Left ventricle myocardium inferior (tissue), 1 donor: ENCODE measurements around the gene ETV7. TPM values are rescaled to one million over a fixed set of nuclear protein-coding genes. Genes with fewer than 3 reads are reported as not detected.

ENCODE experiments used
- DNase-seq: peaks from one replicate; pipeline ENCODE4 v3.0.0-alpha.2; 2020
- H3K27ac ChIP-seq: fragments of 200-600 bp; replicated peaks from 2 replicates; pipeline ENCODE4 v1.8.0; 2021
- H3K27me3 ChIP-seq: fragments of 200-600 bp; 2 replicates; pipeline ENCODE4 v1.8.0; 2021; ENCODE audit warnings: low read depth
- H3K36me3 ChIP-seq: fragments of 200-600 bp; 2 replicates; pipeline ENCODE4 v1.8.0; 2021
- H3K4me1 ChIP-seq: fragments of 200-600 bp; 2 replicates; pipeline ENCODE4 v1.8.0; 2021
- H3K4me3 ChIP-seq: fragments of 200-600 bp; 2 replicates; pipeline ENCODE4 v1.8.0; 2021; ENCODE audit warnings: mild to moderate bottlenecking, moderate library complexity
- H3K9me3 ChIP-seq: fragments of 200-600 bp; replicated peaks from 2 replicates; pipeline ENCODE4 v1.8.0; 2021
- intact Hi-C: fragments of 100-400 bp; cut with micrococcal nuclease; formaldehyde crosslinking; loops from one replicate; pipeline ENCODE4 v1.11.0; 2022
- total RNA-seq: library from RNA; stranded (reverse); fragmentation: NEBNext Ultra II Directional; extraction: Animal tissue kit (Norgen Biotek cat#: 25700); gene quantifications from one replicate; pipeline ENCODE4 v1.2.1, GENCODE V29; 2021
- TF ChIP-seq, protein P1 (sequence below): fragments of 200-600 bp; IDR thresholded peaks from 2 replicates; pipeline ENCODE4 v1.8.0; 2021; ENCODE audit warnings: antibody characterized with exemption, mild to moderate bottlenecking, borderline replicate concordance
- donor health status: DM: no; HTN: yes; CAD: no; lungs with severe emphysema.

The ETV7 gene
- total RNA-seq, 1 donor from 2014 or later: not detected

DNA sequence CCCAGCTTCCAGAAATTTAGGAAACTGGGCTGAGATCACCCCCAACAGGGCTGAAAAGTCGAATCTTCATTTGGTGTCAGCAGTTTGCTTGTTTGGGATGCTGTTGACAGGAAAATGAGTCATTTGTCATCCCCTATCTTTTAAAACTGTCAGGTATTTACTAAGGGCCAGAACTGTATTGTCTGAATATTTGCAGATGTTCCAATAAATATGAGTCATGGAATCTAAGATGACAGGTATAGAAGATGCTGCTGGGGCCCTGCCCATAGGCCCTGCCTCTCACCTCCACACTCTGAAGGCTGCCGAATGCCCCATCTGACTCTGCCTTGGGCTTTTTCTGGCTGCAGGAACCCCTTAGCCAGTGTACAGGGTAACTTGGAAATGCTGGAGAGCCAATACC lies 3.9 kb downstream of the ETV7 start:
- H3K4me3 ChIP-seq: no peak overlapping the region
- intact Hi-C loops: no loop called here
- H3K27me3 ChIP-seq: peaks cover 44% of the 10 kb centered on the region
- H3K27ac ChIP-seq: no peak overlapping the region
- no peaks in the 10 kb centered on the region for H3K9me3 ChIP-seq
- TF ChIP-seq, protein P1, sequence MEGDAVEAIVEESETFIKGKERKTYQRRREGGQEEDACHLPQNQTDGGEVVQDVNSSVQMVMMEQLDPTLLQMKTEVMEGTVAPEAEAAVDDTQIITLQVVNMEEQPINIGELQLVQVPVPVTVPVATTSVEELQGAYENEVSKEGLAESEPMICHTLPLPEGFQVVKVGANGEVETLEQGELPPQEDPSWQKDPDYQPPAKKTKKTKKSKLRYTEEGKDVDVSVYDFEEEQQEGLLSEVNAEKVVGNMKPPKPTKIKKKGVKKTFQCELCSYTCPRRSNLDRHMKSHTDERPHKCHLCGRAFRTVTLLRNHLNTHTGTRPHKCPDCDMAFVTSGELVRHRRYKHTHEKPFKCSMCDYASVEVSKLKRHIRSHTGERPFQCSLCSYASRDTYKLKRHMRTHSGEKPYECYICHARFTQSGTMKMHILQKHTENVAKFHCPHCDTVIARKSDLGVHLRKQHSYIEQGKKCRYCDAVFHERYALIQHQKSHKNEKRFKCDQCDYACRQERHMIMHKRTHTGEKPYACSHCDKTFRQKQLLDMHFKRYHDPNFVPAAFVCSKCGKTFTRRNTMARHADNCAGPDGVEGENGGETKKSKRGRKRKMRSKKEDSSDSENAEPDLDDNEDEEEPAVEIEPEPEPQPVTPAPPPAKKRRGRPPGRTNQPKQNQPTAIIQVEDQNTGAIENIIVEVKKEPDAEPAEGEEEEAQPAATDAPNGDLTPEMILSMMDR: no peak
- peaks cover 25% of the 10 kb centered on the region for H3K4me1 ChIP-seq
- H3K36me3 ChIP-seq: no peaks in the 10 kb centered on the region
- no peak for DNase-seq

DNA sequence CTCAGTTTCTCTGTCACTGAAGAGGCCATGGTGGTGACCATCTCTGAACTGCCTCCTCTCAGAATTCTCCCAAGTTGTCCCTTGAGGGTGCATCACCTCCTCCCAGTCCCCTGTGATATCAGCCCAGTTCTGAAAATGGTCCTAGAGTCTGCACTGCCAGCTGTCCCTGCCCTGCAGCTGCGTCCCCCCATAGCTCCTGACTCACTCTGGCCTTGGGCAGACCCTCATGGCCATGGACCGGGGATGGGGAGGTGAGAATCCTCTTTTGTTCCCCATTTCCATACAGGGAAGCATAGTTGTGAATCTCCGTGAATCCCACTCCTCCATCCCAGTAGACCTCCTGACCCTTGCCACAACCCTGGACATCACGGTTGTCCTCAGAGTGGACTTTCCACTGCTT lies 4.5 kb downstream of the ETV7 start:
- intact Hi-C loops: no loop called here
- Histone ChIP-seq H3K4me3 (no peak overlapping the region), H3K9me3 (no peaks in the 10 kb centered on the region), H3K4me1 (peaks cover 22% of the 10 kb centered on the region), H3K36me3 (no peaks in the 10 kb centered on the region), H3K27ac (no peak overlapping the region), H3K27me3 (peaks cover 41% of the 10 kb centered on the region)
- DNase-seq: no peak
- TF ChIP-seq, protein P1: no peak

DNA sequence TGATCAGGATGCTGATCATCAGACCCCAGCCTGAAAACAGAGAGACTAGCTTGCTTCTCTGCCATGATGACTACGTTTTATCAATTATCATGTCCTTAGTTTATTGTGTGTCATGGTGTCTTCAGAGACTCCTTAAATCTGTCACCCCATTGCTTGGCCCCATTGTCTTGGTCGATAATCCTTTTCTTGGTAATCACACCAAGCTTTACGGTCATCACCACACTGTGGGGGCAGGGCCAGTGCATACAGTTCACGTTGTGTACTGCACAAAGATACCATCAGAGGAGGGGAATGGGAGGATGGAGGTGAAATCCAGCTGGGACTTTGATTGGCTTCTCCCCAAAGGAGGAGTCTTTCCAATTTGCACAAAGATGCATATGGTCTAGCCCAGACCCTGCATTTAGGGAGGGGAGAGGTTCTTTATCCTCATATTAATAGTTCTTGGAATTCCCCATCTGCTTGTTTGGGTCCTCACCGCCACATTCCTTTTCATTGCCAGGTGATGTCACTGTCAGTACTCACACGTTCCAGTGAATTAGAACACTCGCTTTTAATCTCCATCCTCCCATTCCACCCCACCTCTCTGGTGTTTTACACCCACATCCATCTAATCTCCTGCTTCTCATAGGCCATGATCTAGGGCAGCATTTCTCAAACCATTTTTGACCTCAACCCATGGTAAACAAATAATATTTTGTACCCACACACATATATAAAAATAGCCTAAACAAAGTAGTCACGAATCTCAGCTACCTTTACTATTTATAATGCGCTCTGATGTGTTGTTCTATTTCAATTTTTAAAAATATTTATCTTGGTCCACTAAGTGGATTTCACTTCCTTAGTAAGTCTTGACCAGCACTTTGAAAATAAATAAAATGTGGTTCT lies 5.7 kb downstream of the ETV7 start:
- Histone ChIP-seq H3K4me3 (no peak overlapping the region), H3K4me1 (peaks cover 10% of the 10 kb centered on the region), H3K27me3 (peaks cover 28% of the 10 kb centered on the region), H3K27ac (no peak overlapping the region), H3K36me3 (no peaks in the 10 kb centered on the region), H3K9me3 (no peaks in the 10 kb centered on the region)
- no peak for DNase-seq
- intact Hi-C loops: no loop called here
- TF ChIP-seq, protein P1: no peak

DNA sequence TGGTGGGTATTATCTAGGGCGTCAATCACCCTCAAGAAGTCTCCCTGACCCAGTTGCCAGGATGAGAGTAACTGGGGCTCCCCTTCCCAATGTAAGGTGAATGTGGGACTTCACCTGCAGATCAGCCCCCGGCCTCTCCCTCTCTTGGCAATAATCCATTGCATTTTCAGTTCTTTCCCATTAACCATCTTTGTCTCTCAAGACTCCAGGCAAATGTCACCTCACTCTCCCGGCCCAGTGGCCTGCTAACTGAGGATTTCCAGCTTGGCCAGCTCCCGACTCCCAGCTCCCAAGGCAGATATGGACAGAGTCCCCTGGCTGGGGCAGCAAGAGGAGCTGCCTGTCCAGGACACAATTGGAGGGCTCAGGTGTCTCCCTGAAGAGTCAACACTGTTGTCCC lies 7.3 kb downstream of the ETV7 start:
- Histone ChIP-seq H3K27me3 (peaks cover 14% of the 10 kb centered on the region), H3K4me1 (no peaks in the 10 kb centered on the region), H3K9me3 (no peaks in the 10 kb centered on the region), H3K4me3 (no peak overlapping the region), H3K27ac (no peak overlapping the region), H3K36me3 (no peaks in the 10 kb centered on the region)
- DNase-seq: no peak
- TF ChIP-seq, protein P1: no peak
- intact Hi-C loops: no loop called here

DNA sequence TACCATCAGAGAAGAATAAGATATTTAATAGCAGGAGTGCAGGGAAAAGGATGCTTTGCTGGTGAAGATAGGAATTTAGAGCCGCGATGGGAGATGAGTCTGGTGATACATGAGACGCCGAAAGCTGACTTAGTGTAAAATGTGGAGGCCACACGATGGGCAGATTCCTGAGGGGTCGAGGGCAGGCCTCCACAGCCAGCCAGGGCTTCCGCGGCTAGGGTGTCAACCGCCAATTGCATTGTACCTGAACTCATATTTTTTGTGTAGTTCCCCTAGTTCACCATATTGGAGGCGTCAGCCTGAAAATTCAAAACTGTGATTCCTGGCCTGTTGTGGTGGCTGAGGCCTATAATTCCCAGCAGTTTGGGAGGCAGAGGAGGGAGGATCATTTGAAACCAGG lies 8.5 kb downstream of the ETV7 start:
- H3K36me3 ChIP-seq: no peaks in the 10 kb centered on the region
- TF ChIP-seq, protein P1: no peak
- intact Hi-C loops: no loop called here
- H3K9me3 ChIP-seq: no peaks in the 10 kb centered on the region
- H3K27ac ChIP-seq: no peak overlapping the region
- no peak for DNase-seq
- H3K4me1 ChIP-seq: no peaks in the 10 kb centered on the region
- H3K4me3 ChIP-seq: no peak overlapping the region
- H3K27me3 ChIP-seq: peaks cover 5% of the 10 kb centered on the region
